NB4 (cell line): ENCODE data around the gene KRI1.

Experiments
- CTCF ChIP-seq: IDR thresholded peaks from one replicate; pipeline ENCODE4 v1.5.1; 2012; ENCODE audit warnings: low read depth, low read length
- MYC ChIP-seq: IDR thresholded peaks from 2 replicates; pipeline ENCODE4 v1.6.1; 2011; ENCODE audit warnings: low read depth, low read length

GRCh38 chr19:10523135-10523636 is 42.6 kb downstream of the KRI1 start:
- TF ChIP-seq CTCF (no peak), MYC (no peak)
